H1 (cell line): ENCODE measurements around the gene KIAA1328.

Source experiments
- CBX8 ChIP-seq: fragments of 300-800, 300-1000 bp; sonication (generic); IDR thresholded peaks from 2 replicates; pipeline ENCODE4 v1.7.1; 2016; ENCODE audit warnings: low read depth, low read length, borderline replicate concordance
- EP300 ChIP-seq, 2 experiments: IDR thresholded peaks; 1 replicate in 1 of 2; 2 replicates in 1 of 2; pipeline ENCODE4 v1.6.1; 2011 to 2012; ENCODE audit warnings: low read depth in 2 of 2, low read length in 2 of 2, mild to moderate bottlenecking in 2 of 2, borderline replicate concordance in 1 of 2, inconsistent platforms in 1 of 2, moderate library complexity in 1 of 2
- EZH2 ChIP-seq: fragments of 200-600 bp; sonication (generic); IDR thresholded peaks from 2 replicates; pipeline ENCODE4 v1.7.1; 2012; ENCODE audit warnings: low read depth, mild to moderate bottlenecking, moderate library complexity, low read length, inconsistent platforms; ENCODE audit not compliant: severe bottlenecking
- GTF2F1 ChIP-seq: IDR thresholded peaks from 2 replicates; pipeline ENCODE4 v1.6.1; 2012; ENCODE audit warnings: low read depth, low read length, improper control_type of control experiment, borderline replicate concordance
- POLR2A ChIP-seq, 2 experiments: IDR thresholded peaks; 1 replicate in 1 of 2; 2 replicates in 1 of 2; pipeline ENCODE4 v1.6.1; 2011; ENCODE audit warnings: low read depth in 2 of 2, low read length in 2 of 2, mild to moderate bottlenecking in 2 of 2; ENCODE audit errors: control extremely low read depth in 1 of 2
- TAF7 ChIP-seq: optimal IDR thresholded peaks from 2 replicates; pipeline ENCODE3; 2011; ENCODE audit warnings: low read depth, mild to moderate bottlenecking, inconsistent platforms, low read length, moderate library complexity, borderline replicate concordance
- TF ChIP-seq, protein P1 (sequence below), 3 experiments: IDR thresholded peaks; 1 replicate in 2 of 3; 2 replicates in 1 of 3; pipeline versions ENCODE4 v1.5.1 to v1.6.1; 2011; ENCODE audit warnings: low read length in 3 of 3, mild to moderate bottlenecking in 3 of 3, inconsistent platforms in 2 of 3, low read depth in 1 of 3, moderate library complexity in 1 of 3; ENCODE audit not compliant: insufficient read depth in 1 of 3; ENCODE audit errors: control extremely low read depth in 1 of 3

DNA sequence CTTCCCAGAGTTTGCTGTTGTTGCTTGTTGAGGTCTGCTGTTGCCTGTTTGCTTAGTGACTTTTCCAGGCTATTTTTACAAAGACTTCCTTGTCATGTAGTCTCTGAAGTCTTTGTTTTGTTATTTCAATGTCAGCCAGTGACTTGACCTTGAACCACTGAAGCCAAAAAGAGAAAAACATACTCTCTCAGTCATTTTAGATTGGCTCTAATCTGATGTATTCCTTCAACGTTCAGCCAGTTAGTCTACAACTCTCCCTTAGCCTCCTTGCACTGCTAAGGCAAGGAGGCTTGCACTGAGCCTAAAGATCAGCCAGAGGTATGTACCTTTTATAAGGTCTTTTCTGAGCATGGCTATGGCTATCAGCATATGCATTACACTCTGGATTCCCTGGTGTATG lies 27.9 kb downstream of the KIAA1328 start:
- TF ChIP-seq, protein P1, sequence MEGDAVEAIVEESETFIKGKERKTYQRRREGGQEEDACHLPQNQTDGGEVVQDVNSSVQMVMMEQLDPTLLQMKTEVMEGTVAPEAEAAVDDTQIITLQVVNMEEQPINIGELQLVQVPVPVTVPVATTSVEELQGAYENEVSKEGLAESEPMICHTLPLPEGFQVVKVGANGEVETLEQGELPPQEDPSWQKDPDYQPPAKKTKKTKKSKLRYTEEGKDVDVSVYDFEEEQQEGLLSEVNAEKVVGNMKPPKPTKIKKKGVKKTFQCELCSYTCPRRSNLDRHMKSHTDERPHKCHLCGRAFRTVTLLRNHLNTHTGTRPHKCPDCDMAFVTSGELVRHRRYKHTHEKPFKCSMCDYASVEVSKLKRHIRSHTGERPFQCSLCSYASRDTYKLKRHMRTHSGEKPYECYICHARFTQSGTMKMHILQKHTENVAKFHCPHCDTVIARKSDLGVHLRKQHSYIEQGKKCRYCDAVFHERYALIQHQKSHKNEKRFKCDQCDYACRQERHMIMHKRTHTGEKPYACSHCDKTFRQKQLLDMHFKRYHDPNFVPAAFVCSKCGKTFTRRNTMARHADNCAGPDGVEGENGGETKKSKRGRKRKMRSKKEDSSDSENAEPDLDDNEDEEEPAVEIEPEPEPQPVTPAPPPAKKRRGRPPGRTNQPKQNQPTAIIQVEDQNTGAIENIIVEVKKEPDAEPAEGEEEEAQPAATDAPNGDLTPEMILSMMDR (IDR thresholded peaks at IDR 0.05; ENCODE audit: control extremely low read depth in 1 of 3, insufficient read depth in 1 of 3, low read depth in 1 of 3, low read length in 3 of 3): no peak
- TF ChIP-seq GTF2F1 (no peak), EP300 (IDR thresholded peaks at IDR 0.05; ENCODE audit: borderline replicate concordance in 1 of 2, low read depth in 2 of 2, low read length in 2 of 2) (no peak), TAF7 (no peak), CBX8 (no peak), EZH2 (no peak), POLR2A (IDR thresholded peaks at IDR 0.05; ENCODE audit: control extremely low read depth in 1 of 2, low read depth in 2 of 2, low read length in 2 of 2) (no peak)
